ENCODE results near the gene SLC35G3. TPM values are rescaled to one million over a fixed set of nuclear protein-coding genes. Genes with fewer than 3 reads are reported as not detected.

The SLC35G3 gene
- total RNA-seq, 4 donors from 2014 or later = not detected

DNA sequence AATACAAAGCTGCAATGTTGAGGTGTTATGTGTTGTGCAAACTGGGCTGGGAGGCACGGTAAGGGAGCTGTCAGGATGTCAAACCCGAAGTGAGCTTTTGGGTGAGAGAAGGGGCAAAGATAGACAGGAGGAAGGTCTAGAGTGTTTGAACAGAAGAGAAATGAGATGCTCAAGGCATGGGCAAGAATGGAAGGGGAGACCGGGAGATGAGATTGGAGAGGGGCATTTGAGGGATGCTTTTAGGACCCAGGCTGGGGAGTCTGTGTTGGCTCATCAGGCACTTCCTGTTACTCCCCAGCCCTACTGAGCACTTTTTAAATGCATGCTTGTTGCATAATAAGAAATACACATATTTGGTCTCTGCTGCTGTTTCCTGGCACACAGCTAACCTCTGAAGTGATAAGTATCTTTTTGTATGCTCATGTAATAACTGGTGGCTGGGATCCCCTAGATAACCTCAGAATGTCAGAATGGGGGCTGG is 32.9 kb downstream of the SLC35G3 start:
- TF ChIP-seq, protein P1, sequence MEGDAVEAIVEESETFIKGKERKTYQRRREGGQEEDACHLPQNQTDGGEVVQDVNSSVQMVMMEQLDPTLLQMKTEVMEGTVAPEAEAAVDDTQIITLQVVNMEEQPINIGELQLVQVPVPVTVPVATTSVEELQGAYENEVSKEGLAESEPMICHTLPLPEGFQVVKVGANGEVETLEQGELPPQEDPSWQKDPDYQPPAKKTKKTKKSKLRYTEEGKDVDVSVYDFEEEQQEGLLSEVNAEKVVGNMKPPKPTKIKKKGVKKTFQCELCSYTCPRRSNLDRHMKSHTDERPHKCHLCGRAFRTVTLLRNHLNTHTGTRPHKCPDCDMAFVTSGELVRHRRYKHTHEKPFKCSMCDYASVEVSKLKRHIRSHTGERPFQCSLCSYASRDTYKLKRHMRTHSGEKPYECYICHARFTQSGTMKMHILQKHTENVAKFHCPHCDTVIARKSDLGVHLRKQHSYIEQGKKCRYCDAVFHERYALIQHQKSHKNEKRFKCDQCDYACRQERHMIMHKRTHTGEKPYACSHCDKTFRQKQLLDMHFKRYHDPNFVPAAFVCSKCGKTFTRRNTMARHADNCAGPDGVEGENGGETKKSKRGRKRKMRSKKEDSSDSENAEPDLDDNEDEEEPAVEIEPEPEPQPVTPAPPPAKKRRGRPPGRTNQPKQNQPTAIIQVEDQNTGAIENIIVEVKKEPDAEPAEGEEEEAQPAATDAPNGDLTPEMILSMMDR (IDR thresholded peaks at IDR 0.05; ENCODE audit: low read depth) = no peak

DNA sequence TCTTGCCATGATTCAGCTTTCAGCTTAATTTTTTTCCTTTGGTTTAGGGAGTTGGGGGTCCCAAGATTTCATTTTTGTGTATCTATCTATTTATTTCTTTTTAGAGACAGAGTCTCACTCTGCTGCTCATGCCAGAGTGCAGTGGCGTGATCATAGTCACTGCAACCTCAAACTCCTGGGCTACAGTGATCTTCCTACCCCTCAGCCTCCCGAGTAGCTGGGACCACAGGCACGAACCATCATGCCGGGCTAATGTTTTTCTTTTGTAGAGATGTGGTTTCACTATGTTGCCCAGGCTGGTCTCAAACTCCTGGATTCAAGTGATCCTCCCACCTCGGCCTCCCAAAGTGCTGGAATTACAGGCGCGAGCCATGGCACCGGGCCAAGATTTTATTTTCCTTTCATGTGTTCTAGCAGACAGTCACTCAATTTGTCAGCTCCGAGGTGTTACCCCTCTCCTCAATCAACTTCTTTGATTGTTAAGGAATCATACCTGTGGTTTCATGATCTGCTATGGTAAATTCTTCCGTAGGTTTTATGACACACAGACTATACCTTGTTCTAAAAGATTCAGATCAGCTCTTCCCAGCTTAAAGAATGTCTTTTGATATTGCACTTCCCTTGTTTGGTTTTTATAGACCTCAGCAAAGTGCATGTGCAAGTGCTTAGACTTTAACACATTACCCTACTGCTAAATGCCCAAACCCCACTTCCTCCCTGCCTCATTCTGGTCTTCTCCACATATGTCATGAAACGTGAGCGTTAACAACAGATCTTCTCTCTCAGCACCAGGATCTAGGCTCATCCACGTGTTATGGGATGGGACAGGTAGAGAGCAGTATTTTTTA is 33.6 kb downstream of the SLC35G3 start:
- TF ChIP-seq, protein P1 (IDR thresholded peaks at IDR 0.05; ENCODE audit: low read depth) = no peak

DNA sequence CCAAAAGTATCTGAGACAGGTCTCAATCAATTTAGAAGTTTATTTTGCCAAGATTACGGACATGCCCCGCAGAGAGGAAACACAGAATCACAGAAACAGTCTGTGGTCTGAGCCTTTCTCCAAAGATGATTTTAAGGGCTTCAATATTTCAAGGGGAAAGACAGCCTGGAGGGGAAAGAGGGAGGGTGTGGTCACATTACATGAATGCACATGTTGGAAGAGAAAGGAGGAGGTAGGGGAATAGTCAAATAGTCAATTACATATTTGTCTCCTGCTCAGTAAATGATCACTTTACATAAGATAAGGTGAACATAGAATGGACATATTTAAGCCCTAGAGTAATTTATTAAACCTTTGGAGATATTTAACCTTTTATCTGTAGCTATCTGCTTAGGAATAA is 34.3 kb downstream of the SLC35G3 start:
- TF ChIP-seq, protein P1 (IDR thresholded peaks at IDR 0.05; ENCODE audit: low read depth) = no peak

DNA sequence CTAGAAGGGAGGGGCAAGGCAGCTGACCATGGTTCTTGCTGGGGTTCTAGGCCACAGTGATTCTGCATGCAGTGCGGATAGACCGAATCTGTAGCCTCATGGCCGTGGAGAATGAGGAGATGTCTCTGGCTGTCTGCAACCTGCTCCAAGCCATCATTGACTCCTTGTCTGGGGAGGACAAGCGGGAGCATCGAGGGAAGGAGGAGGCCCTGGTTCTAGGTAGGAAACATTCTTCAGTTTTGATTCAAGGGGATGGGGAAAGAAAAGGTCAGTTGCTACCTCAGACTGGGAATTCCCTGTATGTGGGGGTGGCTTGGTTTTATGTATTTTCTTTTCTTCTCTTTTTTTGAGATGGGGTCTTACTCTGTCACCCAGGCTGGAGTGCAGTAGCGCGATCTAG is 38.9 kb downstream of the SLC35G3 start:
- TF ChIP-seq, protein P1 (IDR thresholded peaks at IDR 0.05; ENCODE audit: low read depth) = no peak

DNA sequence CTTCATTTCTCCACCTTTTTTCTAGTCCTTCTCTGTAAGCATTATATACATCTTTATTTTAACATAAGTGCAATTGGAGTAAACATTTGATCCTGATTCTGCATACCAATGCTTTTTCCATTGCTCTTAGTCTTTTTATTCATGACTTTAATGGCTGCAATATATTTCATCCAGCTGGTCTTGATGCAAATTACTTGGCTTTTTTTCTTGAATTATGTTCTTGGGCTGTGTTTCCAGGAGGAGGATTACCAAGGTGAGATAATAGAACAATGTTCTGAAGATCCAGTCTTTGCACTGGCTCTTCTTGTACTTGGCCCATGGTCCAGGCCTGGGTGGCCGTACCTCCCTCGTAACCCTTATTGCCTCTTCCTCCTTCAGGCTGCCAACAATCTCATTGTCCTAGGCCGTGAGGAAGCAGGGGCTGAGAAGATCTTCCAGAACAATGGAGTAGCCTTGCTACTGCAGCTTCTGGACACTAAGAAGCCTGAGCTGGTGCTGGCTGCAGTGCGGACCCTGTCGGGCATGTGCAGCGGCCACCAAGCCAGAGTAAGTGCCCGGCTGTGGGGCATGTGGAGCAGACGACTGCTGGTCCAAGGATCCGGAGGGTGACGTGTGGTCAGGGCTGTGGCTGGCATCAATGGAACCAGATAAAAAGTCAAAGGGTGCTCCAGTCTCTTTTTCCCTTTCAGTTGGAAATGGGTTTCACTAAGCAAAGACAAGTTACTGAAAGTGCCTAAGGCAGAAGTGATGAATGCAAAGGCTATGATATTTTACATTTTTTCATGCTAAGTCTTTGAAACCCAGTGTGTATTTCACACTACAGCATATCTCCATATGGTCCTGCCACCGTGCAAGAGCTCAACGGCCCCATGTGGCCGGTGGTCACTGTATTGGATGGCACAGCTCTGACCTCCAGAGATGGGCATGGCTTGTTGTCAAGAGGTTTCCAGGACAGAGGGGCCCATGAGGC is 39.7 kb downstream of the SLC35G3 start:
- TF ChIP-seq, protein P1 (IDR thresholded peaks at IDR 0.05; ENCODE audit: low read depth) = no peak

DNA sequence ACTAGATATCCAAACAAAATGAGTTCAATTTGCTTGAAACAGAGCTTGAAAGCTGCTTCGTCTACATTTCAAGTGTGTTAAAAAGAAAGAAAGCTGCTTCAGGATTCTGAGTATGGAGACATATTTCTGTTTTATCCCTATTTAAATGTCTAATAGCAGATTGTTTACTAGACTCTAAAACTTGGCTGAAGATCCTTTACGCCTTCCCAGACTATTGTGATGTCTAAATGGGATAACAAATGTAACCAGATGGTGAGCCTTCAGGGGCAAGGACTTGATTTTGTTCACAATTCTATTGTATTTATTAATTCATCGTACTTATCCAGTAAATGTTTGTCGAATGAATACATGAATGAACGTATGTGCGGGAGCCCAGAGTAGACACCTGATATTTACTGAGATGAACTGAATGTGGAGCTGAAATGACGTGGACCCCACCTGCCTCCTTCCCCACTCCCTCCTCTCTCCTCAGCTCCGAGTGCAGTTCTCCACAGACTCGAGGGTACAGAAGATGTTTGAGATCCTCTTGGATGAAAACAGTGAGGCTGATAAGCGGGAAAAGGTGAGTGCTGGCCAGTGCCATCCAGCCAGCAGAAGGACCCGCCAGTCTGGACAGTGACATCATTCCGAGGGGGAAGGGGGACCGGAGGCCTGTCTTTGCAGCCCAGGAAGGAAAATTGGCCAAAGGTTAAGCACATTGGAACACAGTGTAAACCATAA is 41.6 kb downstream of the SLC35G3 start:
- TF ChIP-seq, protein P1 (IDR thresholded peaks at IDR 0.05; ENCODE audit: low read depth) = no peak
